HEK293T (cell line): ENCODE data around the gene COMMD10.

Experiments
- FOXM1 ChIP-seq: fragments of 450-650 bp; IDR thresholded peaks from 2 replicates; pipeline ENCODE4 v1.6.1; 2017; ENCODE audit warnings: mild to moderate bottlenecking, borderline replicate concordance
- HDGF ChIP-seq: fragments of 450-650 bp; IDR thresholded peaks from 2 replicates; pipeline ENCODE4 v1.6.1; 2017; ENCODE audit warnings: antibody characterized with exemption, borderline replicate concordance
- L3MBTL2 ChIP-seq: fragments of 450-650 bp; conservative IDR thresholded peaks from 2 replicates; pipeline ENCODE4 v1.6.1; 2016; ENCODE audit warnings: mild to moderate bottlenecking
- NFRKB ChIP-seq: fragments of 450-650 bp; IDR thresholded peaks from 2 replicates; pipeline ENCODE4 v1.6.1; 2016; ENCODE audit warnings: mild to moderate bottlenecking, moderate library complexity
- SP1 ChIP-seq: fragments of 450-650 bp; IDR thresholded peaks from 2 replicates; pipeline ENCODE4 v1.6.1; 2017
- TARDBP ChIP-seq: fragments of 450-650 bp; IDR thresholded peaks from 2 replicates; pipeline ENCODE4 v1.6.1; 2016

DNA sequence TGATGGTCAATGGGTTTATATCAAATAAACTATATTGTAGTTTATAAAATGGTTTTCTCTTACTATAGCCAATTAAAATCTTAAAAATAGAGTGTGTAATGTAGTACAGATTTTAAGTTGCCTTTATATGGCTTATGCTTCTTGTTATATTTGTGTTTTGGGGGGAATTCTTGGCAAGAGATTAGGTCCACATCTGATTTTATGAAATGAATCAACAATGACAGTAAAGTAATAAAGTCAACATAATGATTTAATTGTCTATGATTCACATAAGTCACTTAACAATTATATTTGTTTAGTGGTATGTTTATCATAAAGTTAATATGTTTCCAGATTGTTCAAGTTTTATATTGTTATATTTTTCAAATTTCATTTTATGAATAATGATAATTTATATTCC is 164.8 kb downstream of the COMMD10 start:
- TF ChIP-seq SP1 (no peak), FOXM1 (no peak), HDGF (no peak), L3MBTL2 (no peak), NFRKB (no peak), TARDBP (no peak)
